Measurements from ENCODE around the gene ABCB11. TPM values are rescaled to one million over a fixed set of nuclear protein-coding genes. Genes with fewer than 3 reads are reported as not detected.

ABCB11 gene
- total and polyA plus RNA-seq, 2 of the 4 experiments (the other 2 are of a cell fraction): not detected

DNA sequence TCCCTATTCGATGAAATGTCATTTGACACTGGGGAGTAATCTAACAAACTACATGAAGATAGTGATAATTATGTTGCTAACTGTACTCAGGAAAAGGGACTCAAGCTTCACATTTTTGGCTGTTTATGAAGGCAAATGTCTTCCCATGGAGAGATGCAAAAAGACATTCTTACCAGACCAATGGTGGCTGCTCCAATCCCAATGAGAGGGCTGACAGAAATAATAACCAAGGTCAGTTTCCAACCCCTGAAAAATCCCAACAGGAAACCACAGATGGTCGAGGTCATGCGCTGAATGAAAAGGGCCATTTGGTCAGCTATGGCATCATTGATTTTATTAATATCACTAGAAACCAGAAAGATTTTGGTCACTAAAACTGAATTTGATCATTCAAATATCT is 37.6 kb downstream of the ABCB11 start:
- ChIA-PET POLR2A (ENCODE audit: unreplicated experiment) (no interaction called here), CTCF (no interaction called here)
- Histone ChIP-seq H3K4me3 (ENCODE audit: insufficient read depth, low read depth, low read length) (no peak overlapping the region), H3K27ac (ENCODE audit: insufficient read depth, low read length) (no peak overlapping the region), H3K4me2 (ENCODE audit: low read depth, low read length) (no peak overlapping the region), H4K8ac (ENCODE audit: low read depth in 2 of 2, low read length in 2 of 2) (no peak overlapping the region), H2BK20ac (ENCODE audit: low read depth, low read length) (no peak overlapping the region), H3K36me3 (ENCODE audit: control insufficient read depth, insufficient read depth, low read length) (no peaks in the 10 kb centered on the region), H3K14ac (replicated peaks; ENCODE audit: low read depth, low read length) (no peak overlapping the region), H3K4me1 (ENCODE audit: control insufficient read depth, insufficient read depth, low read length) (no peaks in the 10 kb centered on the region), H3K27me3 (ENCODE audit: control insufficient read depth, insufficient read depth, low read length) (no peaks in the 10 kb centered on the region), H3K56ac (ENCODE audit: extremely low read depth, insufficient read depth, low read length) (no peak overlapping the region), H3K23ac (ENCODE audit: low read depth, low read length) (no peak overlapping the region), H2BK120ac (ENCODE audit: low read depth, low read length) (no peak overlapping the region), H2AK5ac (ENCODE audit: low read depth, low read length) (no peak overlapping the region), H4K20me1 (ENCODE audit: insufficient read depth, low read length) (no peaks in the 10 kb centered on the region), H2AFZ (replicated peaks; ENCODE audit: low read length, poor library complexity) (no peak overlapping the region), H2AK9ac (replicated peaks; ENCODE audit: low read depth, low read length, poor library complexity) (no peak overlapping the region), H3K79me1 (ENCODE audit: low read depth in 1 of 2, low read length in 2 of 2) (no peaks in the 10 kb centered on the region), H3K9me3 (ENCODE audit: control insufficient read depth, insufficient read depth, low read length) (no peaks in the 10 kb centered on the region), H3K9me1 (ENCODE audit: insufficient read depth, low read length) (no peaks in the 10 kb centered on the region), H2BK5ac (ENCODE audit: low read depth, low read length, poor library complexity, severe bottlenecking) (no peak overlapping the region), H2BK15ac (ENCODE audit: low read depth, low read length) (no peak overlapping the region), H3K9ac (ENCODE audit: low read depth, low read length) (no peak overlapping the region), H3K4ac (ENCODE audit: low read depth, low read length) (no peak overlapping the region), H4K91ac (ENCODE audit: insufficient read depth, low read depth, low read length) (no peak overlapping the region), H3K18ac (ENCODE audit: low read depth, low read length) (no peak overlapping the region), H4K5ac (ENCODE audit: low read depth, low read length) (no peak overlapping the region)
- in situ Hi-C loops (cut with MboI; ENCODE audit: low sequenced_read_pairs): no loop called here
- WGBS, 2 experiments (ENCODE audit: extremely low coverage in 2 of 2, insufficient read length in 1 of 2): no CpG with 5 or more reads among the region's 3 CpGs
- no peak for DNase-seq
- no peak for ATAC-seq (ENCODE audit: low read depth)
- intact Hi-C loops (cut with micrococcal nuclease): no loop called here
- dilution Hi-C loops (cut with HindIII; ENCODE audit: low sequenced_read_pairs, unreplicated experiment): no loop called here
- BruUV-seq (replicated peaks): no TSS peak
- TF ChIP-seq SMC3 (IDR thresholded peaks at IDR 0.05; ENCODE audit: low read depth, low read length) (no peak), NFE2L2 (IDR thresholded peaks at IDR 0.05; ENCODE audit: low read depth, low read length) (no peak), MAFK (IDR thresholded peaks at IDR 0.05; ENCODE audit: low read depth, low read length) (no peak), RFX5 (IDR thresholded peaks at IDR 0.05; ENCODE audit: low read depth, low read length) (no peak), RCOR1 (IDR thresholded peaks at IDR 0.05; ENCODE audit: insufficient replicate concordance, low read length) (no peak), RAD21 (IDR thresholded peaks at IDR 0.05; ENCODE audit: low read length) (no peak), POLR2A (IDR thresholded peaks at IDR 0.05; ENCODE audit: low read depth, low read length) (no peak), MAZ (IDR thresholded peaks at IDR 0.05; ENCODE audit: borderline replicate concordance, low read depth, low read length) (no peak), FOS (IDR thresholded peaks at IDR 0.05; ENCODE audit: low read depth, low read length) (no peak), BHLHE40 (IDR thresholded peaks at IDR 0.05; ENCODE audit: low read depth, low read length) (no peak)
- TF ChIP-seq, protein P1, sequence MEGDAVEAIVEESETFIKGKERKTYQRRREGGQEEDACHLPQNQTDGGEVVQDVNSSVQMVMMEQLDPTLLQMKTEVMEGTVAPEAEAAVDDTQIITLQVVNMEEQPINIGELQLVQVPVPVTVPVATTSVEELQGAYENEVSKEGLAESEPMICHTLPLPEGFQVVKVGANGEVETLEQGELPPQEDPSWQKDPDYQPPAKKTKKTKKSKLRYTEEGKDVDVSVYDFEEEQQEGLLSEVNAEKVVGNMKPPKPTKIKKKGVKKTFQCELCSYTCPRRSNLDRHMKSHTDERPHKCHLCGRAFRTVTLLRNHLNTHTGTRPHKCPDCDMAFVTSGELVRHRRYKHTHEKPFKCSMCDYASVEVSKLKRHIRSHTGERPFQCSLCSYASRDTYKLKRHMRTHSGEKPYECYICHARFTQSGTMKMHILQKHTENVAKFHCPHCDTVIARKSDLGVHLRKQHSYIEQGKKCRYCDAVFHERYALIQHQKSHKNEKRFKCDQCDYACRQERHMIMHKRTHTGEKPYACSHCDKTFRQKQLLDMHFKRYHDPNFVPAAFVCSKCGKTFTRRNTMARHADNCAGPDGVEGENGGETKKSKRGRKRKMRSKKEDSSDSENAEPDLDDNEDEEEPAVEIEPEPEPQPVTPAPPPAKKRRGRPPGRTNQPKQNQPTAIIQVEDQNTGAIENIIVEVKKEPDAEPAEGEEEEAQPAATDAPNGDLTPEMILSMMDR (conservative IDR thresholded peaks at IDR 0.05; ENCODE audit: low read depth, low read length): no peak
- TF ChIP-seq, protein P2, sequence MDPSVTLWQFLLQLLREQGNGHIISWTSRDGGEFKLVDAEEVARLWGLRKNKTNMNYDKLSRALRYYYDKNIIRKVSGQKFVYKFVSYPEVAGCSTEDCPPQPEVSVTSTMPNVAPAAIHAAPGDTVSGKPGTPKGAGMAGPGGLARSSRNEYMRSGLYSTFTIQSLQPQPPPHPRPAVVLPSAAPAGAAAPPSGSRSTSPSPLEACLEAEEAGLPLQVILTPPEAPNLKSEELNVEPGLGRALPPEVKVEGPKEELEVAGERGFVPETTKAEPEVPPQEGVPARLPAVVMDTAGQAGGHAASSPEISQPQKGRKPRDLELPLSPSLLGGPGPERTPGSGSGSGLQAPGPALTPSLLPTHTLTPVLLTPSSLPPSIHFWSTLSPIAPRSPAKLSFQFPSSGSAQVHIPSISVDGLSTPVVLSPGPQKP (IDR thresholded peaks at IDR 0.05; ENCODE audit: borderline replicate concordance, low read depth, low read length): no peak
- TF ChIP-seq, protein P3, sequence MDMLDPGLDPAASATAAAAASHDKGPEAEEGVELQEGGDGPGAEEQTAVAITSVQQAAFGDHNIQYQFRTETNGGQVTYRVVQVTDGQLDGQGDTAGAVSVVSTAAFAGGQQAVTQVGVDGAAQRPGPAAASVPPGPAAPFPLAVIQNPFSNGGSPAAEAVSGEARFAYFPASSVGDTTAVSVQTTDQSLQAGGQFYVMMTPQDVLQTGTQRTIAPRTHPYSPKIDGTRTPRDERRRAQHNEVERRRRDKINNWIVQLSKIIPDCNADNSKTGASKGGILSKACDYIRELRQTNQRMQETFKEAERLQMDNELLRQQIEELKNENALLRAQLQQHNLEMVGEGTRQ (IDR thresholded peaks at IDR 0.05; ENCODE audit: low read depth, low read length): no peak

Measured in IMR-90 (cell line).